MCF 10A (cell line): ENCODE measurements around the gene RNF31. TPM values are rescaled to one million over a fixed set of nuclear protein-coding genes. Genes with fewer than 3 reads are reported as not detected.

Experiments
- BruUV-seq: library from RNA; stranded (reverse); fragments of 400-500 nt; replicated peaks from 2 replicates; lab custom pipeline; 2021; lab: Mats Ljungman, UMichigan
- CTCF ChIA-PET: fragments of 300-600 bp; sonication (Branson Sonifier 250); formaldehyde crosslinking; extraction: SDS; loops from one replicate; lab custom pipeline; 2021; ENCODE audit warnings: antibody characterized with exemption, inconsistent platforms; lab: Yijun Ruan, JAX
- POLR2A ChIA-PET: fragments of 300-600, 350-650 bp; sonication (Branson Sonifier 250); formaldehyde crosslinking; extraction: SDS; loops from one replicate; lab custom pipeline; 2020; ENCODE audit warnings: antibody characterized with exemption, inconsistent platforms; lab: Yijun Ruan, JAX
- DNase-seq: peaks from one replicate; pipeline ENCODE4 v3.0.0-alpha.2; 2018; ENCODE audit not compliant: unreplicated experiment
- H3K27ac Mint-ChIP-seq: one replicate; pipeline ENCODE4 v1.8.0; 2022; ENCODE audit warnings: mild to moderate bottlenecking, low read depth, mixed read lengths; ENCODE audit not compliant: unreplicated experiment
- H3K27me3 Mint-ChIP-seq: one replicate; pipeline ENCODE4 v1.8.0; 2022; ENCODE audit warnings: mixed read lengths; ENCODE audit not compliant: insufficient read depth, unreplicated experiment
- H3K36me3 Mint-ChIP-seq: one replicate; pipeline ENCODE4 v1.8.0; 2022; ENCODE audit warnings: mild to moderate bottlenecking, moderate library complexity, mixed read lengths; ENCODE audit not compliant: insufficient read depth, unreplicated experiment
- H3K4me1 Mint-ChIP-seq: one replicate; pipeline ENCODE4 v1.8.0; 2022; ENCODE audit warnings: mixed read lengths; ENCODE audit not compliant: insufficient read depth, unreplicated experiment
- H3K4me3 Mint-ChIP-seq: one replicate; pipeline ENCODE4 v1.8.0; 2022; ENCODE audit warnings: mild to moderate bottlenecking, moderate library complexity, mixed read lengths; ENCODE audit not compliant: unreplicated experiment
- H3K9me3 Mint-ChIP-seq: one replicate; pipeline ENCODE4 v1.8.0; 2022; ENCODE audit warnings: mixed read lengths; ENCODE audit not compliant: unreplicated experiment
- intact Hi-C: fragments of 100-400 bp; cut with micrococcal nuclease; formaldehyde crosslinking; loops from 2 replicates; pipeline ENCODE4 v1.14.1; 2022
- total RNA-seq: library from RNA; stranded (reverse); gene quantifications from 2 replicates; pipeline ENCODE4 v1.2.3, GENCODE V29; 2022
- TF ChIP-seq, protein P1 (sequence below): fragments of 200-600 bp; IDR thresholded peaks from one replicate; pipeline ENCODE4 v1.8.0; 2022; ENCODE audit warnings: antibody characterized with exemption, mild to moderate bottlenecking; ENCODE audit not compliant: unreplicated experiment

RNF31 gene
- total RNA-seq, 1 experiment from 2014 or later = 67.4 TPM

DNA sequence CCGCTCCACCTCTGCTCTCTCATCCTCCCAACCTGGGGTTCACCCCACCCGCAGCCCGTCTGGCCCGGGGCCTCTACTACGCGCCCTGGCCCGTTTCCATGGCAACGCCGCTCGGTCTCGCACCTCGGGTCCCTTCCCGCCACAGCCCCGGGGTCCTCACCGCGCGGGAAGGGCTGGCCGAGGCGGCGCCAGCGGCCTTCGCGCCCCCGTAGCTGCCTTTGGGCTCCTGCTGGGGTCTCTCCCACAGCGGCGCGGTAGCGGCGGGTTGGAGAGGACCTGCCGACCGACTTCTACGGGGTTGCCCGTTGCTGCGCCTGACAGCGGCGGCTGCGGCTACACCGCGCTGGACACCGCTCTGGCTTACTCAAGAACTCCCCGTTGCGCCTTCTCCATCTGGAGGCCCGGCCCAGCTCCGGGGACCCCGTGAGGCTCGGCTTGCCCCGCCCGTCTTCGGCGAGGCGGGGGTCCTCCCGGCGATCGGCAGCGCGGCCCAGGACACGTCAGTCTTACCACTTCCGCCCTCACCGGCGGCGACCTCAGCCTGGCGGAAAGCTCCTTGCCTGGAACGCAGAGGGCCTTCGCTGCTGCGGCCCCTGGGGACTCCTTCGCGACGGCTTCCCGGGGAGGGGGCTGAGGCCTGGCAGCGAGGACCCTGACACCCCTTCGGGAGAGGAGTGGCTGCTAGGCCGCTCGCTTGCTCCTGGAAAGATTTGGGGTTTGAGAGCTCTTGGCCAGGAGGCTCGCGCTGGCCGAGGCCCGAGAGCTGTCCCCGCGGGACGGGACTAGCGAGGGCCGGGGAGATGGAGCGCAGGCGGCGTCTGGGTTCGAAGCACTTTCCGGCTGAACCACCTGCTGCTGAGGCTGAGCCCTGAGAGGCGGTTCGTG lies 48.1 kb downstream of the RNF31 start, which contains the start of gene TM9SF1:
TM9SF1 (minus strand) TSS at position 256 of the 885 bp plus-strand sequence. CDS start 422 bp downstream, outside the sequence.
- POLR2A ChIA-PET = interaction anchor here (0.6 to 3.9 kb wide), 33 partner anchors 9 to 1129 kb away, joined by 3 to 68 read pairs (median 6); partner anchors contain the start of genes CHMP4A, DCAF11, DHRS1 and EMC9
- no TSS peak for BruUV-seq
- H3K9me3 Mint-ChIP-seq = no peaks in the 10 kb centered on the region

DNA sequence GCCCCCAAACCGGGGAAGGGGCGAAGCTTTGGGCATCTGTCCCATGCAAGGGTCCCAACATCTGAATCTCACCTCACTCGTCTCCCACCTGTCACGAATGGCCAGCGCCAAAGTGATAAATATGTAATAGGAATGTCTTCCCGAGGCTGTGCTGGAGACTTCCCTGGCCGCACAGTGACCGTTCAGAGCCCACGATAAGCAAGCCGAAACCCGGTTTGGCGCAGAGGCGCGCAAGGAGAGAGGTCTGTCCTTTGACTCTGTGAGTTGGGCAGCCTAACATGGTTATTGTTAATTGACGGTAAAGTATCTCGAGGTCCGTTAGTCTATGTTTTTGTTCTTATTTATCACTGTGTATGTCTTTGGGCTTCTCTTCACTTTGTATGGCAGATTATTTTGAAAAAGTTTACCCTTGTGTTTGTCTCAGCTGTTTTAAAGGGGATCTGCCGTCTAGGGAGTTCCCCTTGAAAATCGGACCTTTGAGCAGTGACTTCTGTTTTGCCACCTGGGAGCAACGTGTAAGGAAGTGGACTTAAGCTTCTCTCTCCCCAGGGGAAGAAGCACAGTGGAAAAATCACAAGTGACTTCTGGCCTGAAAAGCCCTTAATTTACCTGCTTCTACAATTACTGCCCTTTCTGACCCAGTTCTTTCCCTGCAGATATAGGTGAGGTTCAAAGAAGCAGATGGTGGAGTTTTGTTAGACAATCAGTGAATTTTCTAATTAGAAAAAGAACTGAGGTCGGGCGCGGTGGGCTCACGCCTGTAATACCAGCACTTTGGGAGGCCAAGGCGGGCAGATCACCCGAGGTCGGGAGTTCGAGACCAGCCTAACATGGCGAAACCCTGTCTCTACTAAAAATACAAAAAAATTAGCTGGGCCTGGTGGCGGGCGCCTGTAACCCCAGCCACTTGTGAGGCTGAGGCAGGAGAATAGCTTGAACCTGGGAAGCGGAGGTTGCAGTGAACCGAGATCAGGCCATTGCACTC lies 49.1 kb downstream of the RNF31 start:
- DNase-seq = peak; percentile 32
- Mint-ChIP-seq H3K36me3 (peaks cover 45% of the 10 kb centered on the region), H3K4me1 (peaks cover 18% of the 10 kb centered on the region), H3K4me3 (peak overlapping the region; percentile 81), H3K27me3 (no peaks in the 10 kb centered on the region), H3K27ac (peak overlapping the region; percentile 96), H3K9me3 (no peaks in the 10 kb centered on the region)
- TF ChIP-seq, protein P1, sequence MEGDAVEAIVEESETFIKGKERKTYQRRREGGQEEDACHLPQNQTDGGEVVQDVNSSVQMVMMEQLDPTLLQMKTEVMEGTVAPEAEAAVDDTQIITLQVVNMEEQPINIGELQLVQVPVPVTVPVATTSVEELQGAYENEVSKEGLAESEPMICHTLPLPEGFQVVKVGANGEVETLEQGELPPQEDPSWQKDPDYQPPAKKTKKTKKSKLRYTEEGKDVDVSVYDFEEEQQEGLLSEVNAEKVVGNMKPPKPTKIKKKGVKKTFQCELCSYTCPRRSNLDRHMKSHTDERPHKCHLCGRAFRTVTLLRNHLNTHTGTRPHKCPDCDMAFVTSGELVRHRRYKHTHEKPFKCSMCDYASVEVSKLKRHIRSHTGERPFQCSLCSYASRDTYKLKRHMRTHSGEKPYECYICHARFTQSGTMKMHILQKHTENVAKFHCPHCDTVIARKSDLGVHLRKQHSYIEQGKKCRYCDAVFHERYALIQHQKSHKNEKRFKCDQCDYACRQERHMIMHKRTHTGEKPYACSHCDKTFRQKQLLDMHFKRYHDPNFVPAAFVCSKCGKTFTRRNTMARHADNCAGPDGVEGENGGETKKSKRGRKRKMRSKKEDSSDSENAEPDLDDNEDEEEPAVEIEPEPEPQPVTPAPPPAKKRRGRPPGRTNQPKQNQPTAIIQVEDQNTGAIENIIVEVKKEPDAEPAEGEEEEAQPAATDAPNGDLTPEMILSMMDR = no peak
- POLR2A ChIA-PET = interaction anchor here (0.7 to 3.9 kb wide), 32 partner anchors 8 to 895 kb away, joined by 3 to 68 read pairs (median 6); partner anchors contain the start of genes CHMP4A, DCAF11, DHRS1 and EMC9
- intact Hi-C loops = loop anchor here (5.0 kb wide), 1 partner anchor 46 kb away; the partner anchor contains the start of gene TINF2
- CTCF ChIA-PET = interaction anchor here (0.7 to 3.3 kb wide), 7 partner anchors 10 to 864 kb away, joined by 3 to 17 read pairs (median 3); partner anchors contain the start of genes CIDEB and TINF2
- TSS peak; percentile 66 for BruUV-seq

More for the DNA sequence above, 48.1 kb downstream of the RNF31 start, which contains the start of gene TM9SF1:
- Mint-ChIP-seq H3K4me1 (peaks cover 18% of the 10 kb centered on the region), H3K4me3 (peak within 1 kb of the TSS; percentile 81), H3K27me3 (no peaks in the 10 kb centered on the region), H3K36me3 (peaks cover 50% of the 10 kb centered on the region), H3K27ac (peak within 1 kb of the TSS; percentile 96)
- intact Hi-C loops = loop anchor here (5.0 kb wide), 1 partner anchor 47 kb away; the partner anchor contains the start of gene TINF2
- CTCF ChIA-PET = interaction anchor here (0.7 to 3.3 kb wide), 12 partner anchors 11 to 1759 kb away, joined by 3 to 17 read pairs (median 3); partner anchors contain the start of genes CIDEB, TINF2 and TSSK4
- TF ChIP-seq, protein P1 = no peak
- DNase-seq = peak; percentile 84

DNA sequence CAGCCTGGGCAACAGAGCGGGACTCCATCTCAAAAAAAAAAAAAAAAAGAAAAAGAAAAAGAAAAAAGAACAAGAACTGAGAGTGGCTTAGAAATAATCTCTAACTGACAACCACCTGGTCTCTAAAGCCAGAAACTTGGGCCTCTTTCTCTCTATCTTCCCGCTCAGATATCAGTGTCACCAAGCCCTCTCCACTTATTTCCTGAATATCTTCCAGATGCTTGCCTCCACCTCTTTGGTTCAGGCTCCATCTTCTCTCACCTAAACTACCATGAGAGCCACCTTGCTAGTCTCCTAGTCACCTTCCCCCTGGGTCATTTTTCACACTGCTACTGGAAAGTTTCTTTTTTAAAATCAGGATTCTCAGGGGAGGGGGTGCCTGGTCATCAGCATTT lies 49.8 kb downstream of the RNF31 start:
- POLR2A ChIA-PET = interaction anchor here (1.1 to 3.9 kb wide), 10 partner anchors 15 to 719 kb away, joined by 3 to 68 read pairs (median 16); partner anchors contain the start of genes CHMP4A, DHRS1, LTB4R2 and MDP1
- no peak for DNase-seq
- peaks cover 52% of the 10 kb centered on the region for H3K36me3 Mint-ChIP-seq
- CTCF ChIA-PET = interaction anchor here (1.4 to 3.3 kb wide), 3 partner anchors 45 to 111 kb away, joined by 3 to 17 read pairs (median 8); partner anchors contain the start of genes CIDEB and TINF2
- no peaks in the 10 kb centered on the region for H3K27me3 Mint-ChIP-seq
- no peaks in the 10 kb centered on the region for H3K9me3 Mint-ChIP-seq
- no peak overlapping the region for H3K27ac Mint-ChIP-seq
- no TSS peak for BruUV-seq
- intact Hi-C loops = loop anchor here (5.0 kb wide), 1 partner anchor 45 kb away; the partner anchor contains the start of gene TINF2
- peak overlapping the region; percentile 81 for H3K4me3 Mint-ChIP-seq
- TF ChIP-seq, protein P1 = no peak
- peaks cover 18% of the 10 kb centered on the region for H3K4me1 Mint-ChIP-seq
